Left lobe of liver (tissue), 2 donors: ENCODE measurements around the gene OR5AS1. TPM values are rescaled to one million over a fixed set of nuclear protein-coding genes. Genes with fewer than 3 reads are reported as not detected.
"Not testable (repeated sequence)": the region's sequence is repeated elsewhere in the genome, so short reads cannot be mapped to it uniquely, and the experiment has no call there.

ENCODE experiments used
- ATAC-seq: fragments of 200-7000 bp; cut with Tn5 transposase; one replicate; pipeline ENCODE4 v1.9.1; 2020; ENCODE audit warnings: mild to moderate bottlenecking, moderate library complexity
- DNase-seq: peaks from one replicate; pipeline ENCODE4 v3.0.0-alpha.2; 2020; ENCODE audit warnings: low spot score
- total RNA-seq: library from RNA; stranded (reverse); gene quantifications from one replicate; pipeline ENCODE4 v1.2.1, GENCODE V29; 2021
- donor health status: DM: no; HTN: no; CAD: no; lungs with moderate emphysema.
- donor health status: DM: no; HTN: yes; CAD: no.

Gene OR5AS1
- total RNA-seq: not detected

DNA sequence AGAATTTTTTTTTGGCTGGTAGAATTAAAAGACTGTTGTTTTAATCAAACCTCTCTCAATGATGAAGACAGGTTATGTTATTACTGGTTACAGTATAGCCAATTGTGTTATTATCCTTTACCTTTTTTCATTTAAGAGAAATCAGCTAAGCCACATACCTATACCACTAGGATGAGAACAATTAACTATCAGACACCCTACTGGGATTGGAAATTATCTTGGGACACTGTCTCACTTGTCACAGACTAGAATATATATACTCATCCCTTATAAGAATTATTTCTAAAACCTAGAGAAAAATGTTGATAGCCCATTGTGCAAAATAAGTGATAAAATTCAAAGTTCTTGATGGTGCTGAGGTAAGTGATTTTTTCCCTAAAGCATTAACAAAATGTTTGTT, at the start of gene OR5AS1:
Gene OR5AS1 (plus strand): TSS at position 301 of the 400 bp plus-strand sequence. CDS start 2,765 bp downstream, outside the sequence.
- no peak for ATAC-seq
- DNase-seq: no peak

DNA sequence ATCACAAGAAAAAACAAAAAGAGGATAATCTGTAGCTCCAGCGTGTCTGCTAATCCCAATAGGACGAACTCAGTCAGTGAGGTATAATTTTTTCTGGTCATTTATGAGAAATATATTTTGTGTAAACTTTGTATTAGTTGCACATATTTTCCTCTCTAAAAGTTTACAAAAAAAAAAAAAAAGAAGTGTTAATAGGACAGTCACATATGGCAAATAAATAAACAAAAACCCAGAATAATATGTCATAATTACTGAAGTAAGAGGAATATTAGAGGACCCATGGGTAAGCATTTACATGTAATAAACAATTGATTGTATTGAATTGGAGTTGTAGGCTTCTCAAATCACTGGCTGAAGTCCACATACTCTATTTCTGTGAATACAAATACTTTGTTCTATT, 32.9 kb upstream of the OR5AS1 start, which contains the start of gene OR5F1:
Gene OR5F1 (minus strand): TSS at position 101 of the 400 bp plus-strand sequence. CDS start 0 bp downstream, at position 101.
- ATAC-seq (no peak), DNase-seq (no peak)

DNA sequence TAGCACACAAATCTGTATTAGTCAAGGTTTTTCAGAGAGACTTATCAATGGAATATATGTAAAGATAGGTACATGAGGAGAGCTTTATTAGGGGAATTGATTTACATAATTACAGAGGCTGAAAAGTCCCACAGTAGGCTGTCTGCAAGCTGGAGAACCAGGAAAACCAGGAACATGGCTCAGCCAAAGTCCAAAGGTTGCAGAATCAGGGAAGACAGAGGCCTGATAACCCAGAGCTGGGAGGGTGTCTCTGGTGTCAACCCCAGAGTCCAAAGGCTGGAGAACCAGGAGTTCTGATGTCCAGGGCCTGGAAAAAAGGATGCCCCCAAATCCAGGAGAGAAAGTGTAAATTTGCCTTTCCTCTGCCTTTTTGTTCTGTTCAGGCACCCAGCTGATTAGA, 16.7 kb upstream of the OR5AS1 start:
- ATAC-seq (no peak), DNase-seq (no peak)

DNA sequence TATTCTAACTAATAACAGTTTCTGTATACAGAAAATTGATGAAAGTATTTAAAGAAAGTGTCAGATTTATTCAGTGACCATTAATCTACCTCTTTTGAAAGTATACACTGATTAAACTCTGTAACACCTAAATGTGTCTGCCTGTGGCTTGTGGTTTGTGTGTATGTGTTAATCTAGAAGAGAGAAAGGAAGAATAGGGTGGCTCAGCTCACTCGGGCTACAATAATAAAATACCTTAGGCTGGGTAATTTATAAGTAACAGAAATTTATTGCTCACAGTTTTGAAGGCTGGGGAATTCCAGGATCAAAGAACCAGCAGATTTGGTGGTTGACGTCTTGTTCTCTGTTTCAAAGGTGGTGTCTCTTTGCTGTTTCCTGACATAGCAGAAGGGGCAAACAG, 13.6 kb upstream of the OR5AS1 start:
- no peak for ATAC-seq
- no peak for DNase-seq

DNA sequence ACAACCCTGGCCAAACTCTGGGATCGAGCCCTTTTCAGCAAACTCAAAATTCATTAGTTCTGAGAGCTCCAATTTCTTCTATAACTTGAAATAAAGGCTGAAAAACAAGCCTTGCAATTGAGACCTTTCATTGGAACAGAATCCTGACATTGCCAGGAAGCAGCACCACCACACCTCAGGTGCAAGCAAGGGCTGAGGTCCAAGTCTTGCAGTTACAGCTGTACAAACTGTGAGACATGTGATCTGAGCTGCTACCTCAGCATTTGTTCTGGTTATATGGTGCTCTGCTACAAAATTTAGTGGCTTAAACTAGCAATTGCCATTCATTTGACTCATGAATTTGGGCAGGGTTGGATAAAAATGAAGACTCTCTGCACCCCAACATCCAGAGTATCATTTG, 18.1 kb downstream of the OR5AS1 start:
- ATAC-seq (no peak), DNase-seq (no peak)

DNA sequence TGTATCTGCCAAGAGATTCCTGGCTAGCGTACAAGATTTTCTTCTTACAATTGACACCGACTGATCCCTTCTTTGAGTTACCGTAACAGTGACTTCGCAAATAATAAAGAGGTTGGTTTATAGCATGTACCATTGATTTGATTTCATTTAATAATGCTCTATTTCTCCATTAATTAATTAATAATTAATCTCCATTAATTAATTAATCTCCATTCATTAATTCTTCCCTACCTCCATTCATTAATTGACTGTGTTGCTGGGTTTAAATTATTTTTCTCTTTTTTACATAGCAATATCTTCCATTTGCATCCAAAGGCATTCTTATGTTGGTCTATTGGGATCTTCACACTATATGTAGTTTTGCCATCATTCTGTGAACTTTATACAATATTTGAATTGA, 21.0 kb downstream of the OR5AS1 start:
- no peak for DNase-seq
- no peak for ATAC-seq

DNA sequence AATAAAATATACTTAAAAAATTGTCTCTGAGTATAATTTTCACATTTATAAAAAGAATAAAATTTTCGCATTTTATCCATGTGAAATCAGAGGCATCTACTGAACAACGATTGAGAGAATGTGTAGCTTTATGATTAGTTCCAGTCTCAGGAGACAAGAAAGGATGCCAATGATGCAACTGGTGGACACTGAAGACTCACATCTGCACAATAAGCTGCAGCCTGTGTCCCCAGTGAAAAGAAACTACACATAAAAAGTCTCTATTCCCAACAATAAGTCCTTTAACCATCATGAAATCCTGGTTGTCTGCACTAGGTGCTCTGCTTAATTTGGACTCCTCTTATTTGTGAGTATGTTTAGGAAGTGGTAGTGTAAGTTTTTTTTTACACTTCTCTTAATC, 22.0 kb downstream of the OR5AS1 start:
- no peak for ATAC-seq

DNA sequence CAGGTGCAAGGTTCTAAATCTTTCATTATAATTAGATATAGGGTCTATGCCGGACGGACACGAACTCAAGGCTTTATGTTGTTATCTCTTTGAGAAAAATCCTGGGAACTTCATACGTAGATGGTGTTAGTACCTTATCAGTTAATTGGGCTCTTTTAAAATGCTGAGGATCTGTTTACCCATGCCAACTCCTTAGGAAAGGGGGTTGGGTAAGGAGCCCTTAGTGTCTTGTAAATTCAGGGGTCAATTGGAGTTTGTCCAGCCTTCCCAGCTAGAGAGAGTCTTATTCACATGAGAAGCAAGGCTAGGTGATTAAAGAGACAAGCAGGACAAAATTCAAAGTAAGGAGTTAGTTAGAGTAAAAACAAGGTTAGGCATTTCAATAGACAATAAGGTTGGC, 28.9 kb downstream of the OR5AS1 start:
- not testable (repeated sequence) for ATAC-seq, DNase-seq

More for the DNA sequence above, 22.0 kb downstream of the OR5AS1 start:
- no peak for DNase-seq

DNA sequence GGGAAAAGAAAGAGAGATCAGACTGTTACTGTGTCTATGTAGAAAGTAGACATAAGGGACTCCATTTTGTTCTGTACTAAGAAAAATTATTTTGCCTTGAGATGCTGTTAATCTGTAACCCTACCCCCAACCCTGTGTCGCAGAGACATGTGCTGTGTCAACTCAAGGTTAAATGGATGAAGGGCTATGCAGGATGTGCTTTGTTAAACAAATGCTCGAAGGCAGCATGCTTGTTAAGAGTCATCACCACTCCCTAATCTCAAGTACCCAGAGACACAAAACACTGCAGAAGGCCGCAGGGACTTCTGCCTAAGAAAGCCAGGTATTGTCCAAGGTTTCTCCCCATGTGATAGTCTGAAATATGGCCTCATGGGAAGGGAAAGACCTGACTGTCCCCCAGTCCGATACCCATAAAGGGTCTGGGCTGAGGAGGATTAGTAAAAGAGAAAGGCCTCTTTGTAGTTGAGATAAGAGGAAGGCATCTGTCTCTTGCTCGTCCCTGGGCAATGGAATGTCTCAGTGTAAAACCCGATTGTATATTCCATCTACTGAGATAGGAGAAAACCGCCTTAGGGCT, 30.3 kb downstream of the OR5AS1 start:
- not testable (repeated sequence) for DNase-seq, ATAC-seq

DNA sequence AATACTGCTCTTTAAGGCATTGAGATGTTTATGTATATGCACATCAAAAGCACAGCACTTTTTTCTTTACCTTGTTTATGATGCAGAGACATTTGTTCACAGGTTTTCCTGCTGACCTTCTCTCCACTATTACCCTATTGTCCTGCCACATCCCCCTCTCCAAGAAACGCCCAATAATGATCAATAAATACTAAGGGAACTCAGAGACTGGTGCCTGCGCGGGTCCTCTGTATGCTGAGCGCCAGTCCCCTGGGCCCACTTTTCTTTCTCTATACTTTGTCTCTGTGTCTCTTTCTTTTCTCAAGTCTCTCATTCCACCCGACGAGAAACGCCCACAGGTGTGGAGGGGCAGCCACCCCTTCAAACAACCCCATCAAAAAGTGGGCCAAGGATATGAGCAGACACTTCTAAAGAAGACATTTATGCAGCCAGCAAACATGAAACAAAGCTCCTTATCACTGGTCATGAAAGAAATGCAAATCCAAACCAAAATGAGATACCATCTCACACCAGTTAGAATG, 30.9 kb downstream of the OR5AS1 start:
- not testable (repeated sequence) for DNase-seq

DNA sequence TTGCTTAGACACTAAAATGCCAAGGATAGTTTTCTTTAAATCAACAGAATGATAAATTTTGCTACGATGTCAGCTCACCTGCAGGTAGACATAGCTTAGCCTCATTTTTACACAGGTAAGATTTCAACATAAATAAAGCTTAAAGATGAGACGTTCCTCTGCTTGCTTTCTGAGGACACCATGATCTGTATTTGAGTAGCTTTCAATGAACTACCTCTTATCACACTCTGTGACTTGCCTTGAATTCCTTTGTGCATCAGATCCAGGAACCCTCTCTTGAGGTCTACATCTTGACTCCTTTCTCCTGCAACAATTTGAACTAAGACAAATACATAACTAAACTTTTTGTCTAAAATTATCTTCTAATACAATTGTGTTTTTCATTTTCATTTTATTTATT, 39.5 kb downstream of the OR5AS1 start:
- ATAC-seq (no peak), DNase-seq (no peak)

More for the DNA sequence above, 30.9 kb downstream of the OR5AS1 start:
- not testable (repeated sequence) for ATAC-seq

Other genes with a start within 250 kb of the OR5AS1 start
- gene OR5D14, start 232.1 kb upstream of the OR5AS1 start, total RNA-seq: not detected
- gene OR5L1, start 216.3 kb upstream of the OR5AS1 start, total RNA-seq: not detected
- gene OR5D18, start 208.0 kb upstream of the OR5AS1 start, total RNA-seq: not detected
- not detected for gene OR5L2, start 200.4 kb upstream of the OR5AS1 start, total RNA-seq
- gene OR5D16, start 188.9 kb upstream of the OR5AS1 start, total RNA-seq: not detected
- gene TRIM51, start 144.4 kb upstream of the OR5AS1 start, total RNA-seq: not detected
- gene OR5W2, start 113.1 kb upstream of the OR5AS1 start, total RNA-seq: not detected
- gene OR5I1, start 91.3 kb upstream of the OR5AS1 start, total RNA-seq: not detected
- not detected for gene OR10AG1, start 57.7 kb upstream of the OR5AS1 start, total RNA-seq
- not detected for gene OR5F1, start 33.0 kb upstream of the OR5AS1 start, total RNA-seq
- not detected for gene OR8I2, start 65.7 kb downstream of the OR5AS1 start, total RNA-seq
- gene OR8H2, start 76.0 kb downstream of the OR5AS1 start, total RNA-seq: not detected
- gene OR8H3, start 94.7 kb downstream of the OR5AS1 start, total RNA-seq: not detected
- not detected for gene OR8J3, start 112.5 kb downstream of the OR5AS1 start, total RNA-seq
- not detected for gene OR8K5, start 132.7 kb downstream of the OR5AS1 start, total RNA-seq
- not detected for gene OR5J2, start 149.0 kb downstream of the OR5AS1 start, total RNA-seq
- gene OR5T2, start 206.6 kb downstream of the OR5AS1 start, total RNA-seq: not detected
- gene OR5T3, start 224.6 kb downstream of the OR5AS1 start, total RNA-seq: not detected
- gene OR5T1, start 246.5 kb downstream of the OR5AS1 start, total RNA-seq: not detected